HG02973 (cell line): ENCODE measurements around the gene RAPGEF1.
"Not testable (repeated sequence)": the region's sequence is repeated elsewhere in the genome, so short reads cannot be mapped to it uniquely, and the experiment has no call there.

ENCODE experiments used
- ATAC-seq: cut with Tn5 transposase; IDR thresholded peaks from one replicate; pipeline ENCODE4 v1.9.1; 2021; ENCODE audit warnings: moderate library complexity; ENCODE audit not compliant: unreplicated experiment

The RAPGEF1 gene

DNA sequence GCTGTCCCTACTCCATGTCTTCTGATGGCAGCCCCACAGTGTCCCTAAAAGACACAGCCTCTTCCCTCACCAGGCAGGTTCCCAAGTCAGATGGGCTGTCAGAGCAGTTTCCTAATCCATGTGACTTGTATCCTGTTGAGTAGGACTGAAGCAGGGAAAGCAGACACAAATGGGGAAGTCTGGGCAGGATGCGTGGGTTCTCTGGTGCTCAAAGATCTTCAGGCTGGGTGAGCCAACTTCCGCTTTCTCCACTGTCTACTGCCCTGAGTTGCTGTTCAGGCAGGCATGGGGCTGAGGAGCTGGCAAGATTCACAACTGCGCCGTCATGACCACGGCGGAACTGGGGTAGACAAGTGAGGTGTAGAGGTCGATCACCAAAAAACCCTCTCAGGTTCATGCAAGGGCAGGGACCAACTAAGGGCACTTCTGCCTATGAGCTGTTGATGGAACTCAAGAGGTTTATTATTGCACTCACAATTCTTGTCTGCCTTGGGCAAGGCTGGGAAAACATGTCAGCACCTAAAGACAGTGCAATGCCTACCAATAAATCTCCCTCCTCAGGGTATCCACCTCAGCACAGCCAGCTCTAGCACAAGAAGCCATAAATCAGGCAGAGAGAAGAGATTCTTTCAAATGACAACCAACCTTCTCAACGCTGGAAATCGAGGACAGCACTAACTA lies 83.4 kb downstream of the RAPGEF1 start:
- ATAC-seq: no peak

DNA sequence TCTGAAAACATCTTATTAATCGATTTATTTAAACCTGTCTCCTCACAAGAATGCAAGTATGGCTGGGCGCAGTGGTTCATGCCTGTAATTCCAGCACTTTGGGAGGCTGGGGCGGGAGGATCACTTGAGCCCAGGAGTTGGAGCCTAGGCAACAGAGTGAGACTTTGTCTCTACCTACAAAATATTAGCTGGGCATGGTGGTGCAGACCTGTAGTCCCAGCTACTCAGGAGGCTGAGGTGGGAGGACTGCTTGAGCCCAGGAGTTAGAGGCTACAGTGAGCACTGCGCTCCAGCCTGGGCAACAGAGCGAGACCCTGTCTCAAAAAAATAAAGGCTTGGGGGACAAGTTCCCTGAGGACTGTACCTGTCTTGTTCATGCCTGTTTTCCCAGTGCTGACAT lies 85.5 kb downstream of the RAPGEF1 start:
- not testable (repeated sequence) for ATAC-seq

DNA sequence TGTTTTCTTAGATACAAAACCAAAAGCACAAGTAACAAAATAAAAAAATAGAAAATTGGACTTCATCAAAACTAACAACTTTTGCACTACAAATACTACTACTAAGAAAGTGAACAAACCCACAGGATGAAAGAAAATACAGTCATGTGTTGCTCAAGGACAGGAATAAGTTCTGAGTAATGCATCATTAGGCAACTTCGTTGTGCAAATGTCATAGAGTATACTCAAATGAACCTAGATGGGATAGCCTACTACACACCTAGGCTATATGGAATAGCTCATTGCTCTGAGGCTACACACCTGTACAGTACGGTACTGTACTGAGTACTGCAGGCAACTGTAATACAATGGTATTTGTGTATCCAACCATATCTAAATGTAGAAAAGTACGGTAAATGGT lies 88.3 kb downstream of the RAPGEF1 start:
- ATAC-seq: no peak

DNA sequence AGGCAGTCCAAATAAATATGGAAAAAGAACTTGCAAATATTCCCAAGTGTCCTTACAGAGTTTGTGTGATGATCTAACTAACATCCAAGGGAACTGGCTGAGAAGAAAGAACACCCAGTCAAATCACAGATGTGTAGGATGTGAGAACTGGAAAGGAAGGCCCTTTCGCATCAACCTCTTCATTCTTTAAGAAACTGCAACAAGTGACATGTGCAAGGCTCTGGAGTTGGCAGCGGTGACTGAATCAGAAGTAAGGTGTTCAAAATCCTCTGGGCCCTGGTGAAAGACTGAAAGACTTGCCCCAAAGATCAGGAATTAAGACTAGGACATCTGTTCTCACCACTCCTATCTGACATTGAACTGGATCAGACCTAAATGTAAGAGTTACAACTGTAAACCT lies 88.7 kb downstream of the RAPGEF1 start:
- no peak for ATAC-seq

DNA sequence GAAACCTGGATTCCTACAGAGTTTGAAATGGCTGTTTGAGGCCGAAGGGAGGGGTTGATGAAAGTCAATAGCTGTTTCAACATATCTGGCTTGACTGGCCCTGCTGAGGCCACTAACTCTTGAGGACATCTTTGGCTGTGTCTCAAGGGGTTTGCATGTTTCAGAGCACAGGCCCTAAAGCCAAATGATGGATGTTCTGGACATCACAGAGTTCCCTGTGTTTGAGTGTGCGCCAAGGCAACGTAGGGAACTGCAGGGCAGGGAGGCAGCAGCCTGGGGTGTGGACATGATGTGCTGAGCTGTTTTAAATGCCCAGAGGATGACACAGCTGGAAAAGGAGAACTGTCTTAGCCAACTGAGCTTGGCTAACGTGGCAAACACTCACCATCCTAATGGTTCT lies 89.6 kb downstream of the RAPGEF1 start:
- no peak for ATAC-seq

DNA sequence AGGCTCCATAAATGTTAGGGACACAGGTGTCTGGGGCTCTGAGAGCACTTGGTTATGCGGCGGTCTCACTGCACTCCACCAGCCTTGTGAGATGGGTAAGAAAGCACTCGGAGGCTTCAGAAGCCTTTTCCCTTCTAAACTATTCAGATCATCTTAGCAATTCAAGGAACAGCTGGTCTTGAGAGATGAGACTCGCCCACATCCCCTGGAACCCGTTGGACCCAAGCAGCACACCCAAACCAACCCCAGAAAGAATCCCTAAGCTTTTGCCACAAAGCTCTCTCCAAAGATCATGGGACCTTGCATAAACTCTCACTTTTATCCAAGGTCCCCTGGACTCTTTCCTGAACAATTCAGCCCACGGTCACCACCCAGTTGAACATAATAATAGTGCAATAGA lies 90.2 kb downstream of the RAPGEF1 start:
- ATAC-seq: no peak

DNA sequence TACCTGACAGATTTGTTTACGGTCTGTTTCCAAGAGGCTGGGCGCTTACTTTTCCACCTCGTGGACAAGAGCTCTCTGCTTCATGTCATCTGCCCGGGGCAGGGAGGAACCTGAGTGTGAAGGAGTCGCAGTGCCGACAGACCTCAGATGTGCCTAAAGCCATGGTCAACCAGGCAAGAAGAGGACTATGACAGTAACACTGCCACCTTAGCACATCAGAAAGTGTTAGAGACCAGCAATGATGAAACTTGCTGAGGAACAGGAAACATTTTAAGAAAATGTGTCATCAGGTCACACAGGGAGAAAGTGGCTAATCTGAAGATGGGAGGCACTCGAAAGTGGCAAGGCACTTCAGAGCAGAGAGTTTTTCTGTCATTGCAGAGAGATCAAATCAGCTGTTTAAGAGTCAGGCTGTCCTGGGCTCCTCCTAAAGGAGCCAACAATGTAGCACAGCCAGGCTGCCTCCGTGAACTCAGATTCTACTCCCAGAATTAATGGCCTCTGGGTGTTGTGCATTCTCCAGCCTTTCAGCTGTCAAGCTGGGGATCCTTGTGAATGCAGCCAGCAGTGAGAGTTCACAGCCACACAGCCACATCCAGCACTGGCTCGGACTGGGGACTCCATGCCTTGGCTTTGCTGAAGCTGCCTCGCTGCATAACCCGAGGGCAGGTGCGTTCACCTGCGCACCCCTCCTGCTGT lies 94.6 kb downstream of the RAPGEF1 start:
- ATAC-seq: no peak

DNA sequence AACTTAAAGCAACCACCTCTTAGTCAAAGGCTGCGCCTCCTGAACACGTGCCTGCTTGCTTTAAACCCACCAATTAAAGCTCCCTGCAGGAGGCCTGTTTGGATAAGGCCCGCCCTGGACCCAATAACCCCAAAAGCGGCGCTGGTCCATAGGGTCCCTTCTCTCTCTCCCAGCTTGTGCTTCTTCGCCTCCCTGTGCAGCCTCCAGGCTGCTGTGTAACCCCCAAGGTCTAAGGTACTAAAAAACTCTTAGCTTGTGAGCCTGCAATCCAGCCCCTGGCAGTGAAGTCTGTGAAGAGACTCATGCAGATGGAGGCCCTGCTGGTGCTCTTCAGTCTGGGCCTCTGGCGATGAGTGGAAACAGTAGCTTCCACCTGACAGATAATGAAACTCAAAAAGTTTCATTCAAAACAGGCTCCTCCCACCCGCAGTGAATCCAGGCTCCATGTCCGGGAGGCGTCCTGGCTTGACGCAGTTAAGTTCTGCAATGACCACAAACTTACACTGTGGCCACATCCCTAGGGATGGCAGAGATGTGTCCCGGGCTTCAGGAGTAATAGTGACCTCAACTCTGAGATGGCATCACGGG lies 97.3 kb downstream of the RAPGEF1 start:
- no peak for ATAC-seq

DNA sequence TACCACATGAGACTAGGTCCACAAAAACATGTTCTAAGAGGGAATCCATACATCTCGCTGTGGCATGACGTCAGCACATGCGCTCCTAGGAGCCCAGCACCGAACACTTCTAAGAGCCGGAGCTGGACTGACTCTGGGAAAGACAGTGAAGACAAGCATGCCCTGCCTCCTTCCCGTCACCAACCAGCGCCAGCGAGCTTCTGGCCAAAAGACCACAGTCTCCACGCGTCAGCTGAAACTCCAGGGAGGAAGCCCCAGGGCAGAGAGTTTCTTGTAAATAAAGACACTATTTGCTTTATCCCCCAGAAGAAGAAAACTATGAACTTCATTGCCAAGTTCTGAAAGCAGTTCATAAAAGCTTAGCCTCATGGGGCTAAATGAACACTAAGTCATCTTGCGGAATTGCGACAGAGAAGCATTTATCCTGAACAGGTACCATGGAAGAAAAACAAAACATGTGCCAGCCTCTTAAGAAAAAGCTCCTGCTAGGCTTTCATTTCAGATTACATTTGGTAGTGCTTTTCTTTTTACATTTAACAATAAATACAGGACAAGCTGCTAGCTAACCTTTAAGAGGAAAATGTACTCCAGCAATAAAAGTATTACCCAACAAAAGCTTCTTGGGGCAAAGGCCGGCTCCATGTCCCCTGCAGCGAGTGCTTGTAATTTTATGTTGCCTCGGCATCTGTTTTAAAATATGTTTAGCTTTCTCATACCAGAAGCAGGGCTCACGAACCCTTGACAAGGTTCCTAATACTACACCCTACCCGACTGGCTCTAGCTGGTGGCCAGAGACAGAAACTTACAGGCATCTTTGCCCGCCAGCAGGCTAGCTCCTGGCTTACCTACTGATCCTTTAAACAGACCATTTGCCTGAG lies 98.0 kb downstream of the RAPGEF1 start:
- ATAC-seq: no peak

DNA sequence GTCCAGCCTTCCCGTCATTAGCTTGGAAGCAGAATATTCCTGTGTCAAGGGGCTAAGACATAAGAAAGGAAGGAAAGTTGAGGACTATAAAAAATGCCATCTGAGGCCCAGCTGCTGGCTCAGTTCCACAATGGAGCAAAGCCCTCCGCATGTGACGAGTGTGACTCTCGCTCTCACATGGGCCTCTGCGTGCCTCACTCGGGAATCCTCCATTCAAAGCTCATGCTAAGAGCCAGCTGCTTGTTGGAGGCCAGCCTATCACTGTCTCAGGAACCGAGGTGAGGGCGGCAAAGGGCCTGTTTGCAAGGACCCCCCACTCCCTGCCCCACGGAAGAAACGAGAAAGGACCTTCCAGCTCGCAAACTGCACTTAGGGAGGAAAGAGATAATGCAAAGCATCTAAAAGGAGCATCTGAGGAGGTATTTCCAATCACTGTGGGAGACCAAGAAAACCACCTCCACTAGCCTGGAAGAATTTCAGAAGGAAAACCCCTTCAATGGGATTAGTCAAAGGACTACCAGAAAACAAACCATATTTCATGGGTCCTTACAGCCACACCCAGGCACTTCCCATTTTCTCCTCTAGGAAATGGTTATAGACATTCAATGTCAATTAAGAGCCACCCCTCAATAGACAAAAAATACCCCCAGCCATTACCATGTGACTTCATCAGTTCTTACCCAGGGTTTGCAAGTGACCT lies 99.3 kb downstream of the RAPGEF1 start:
- no peak for ATAC-seq

DNA sequence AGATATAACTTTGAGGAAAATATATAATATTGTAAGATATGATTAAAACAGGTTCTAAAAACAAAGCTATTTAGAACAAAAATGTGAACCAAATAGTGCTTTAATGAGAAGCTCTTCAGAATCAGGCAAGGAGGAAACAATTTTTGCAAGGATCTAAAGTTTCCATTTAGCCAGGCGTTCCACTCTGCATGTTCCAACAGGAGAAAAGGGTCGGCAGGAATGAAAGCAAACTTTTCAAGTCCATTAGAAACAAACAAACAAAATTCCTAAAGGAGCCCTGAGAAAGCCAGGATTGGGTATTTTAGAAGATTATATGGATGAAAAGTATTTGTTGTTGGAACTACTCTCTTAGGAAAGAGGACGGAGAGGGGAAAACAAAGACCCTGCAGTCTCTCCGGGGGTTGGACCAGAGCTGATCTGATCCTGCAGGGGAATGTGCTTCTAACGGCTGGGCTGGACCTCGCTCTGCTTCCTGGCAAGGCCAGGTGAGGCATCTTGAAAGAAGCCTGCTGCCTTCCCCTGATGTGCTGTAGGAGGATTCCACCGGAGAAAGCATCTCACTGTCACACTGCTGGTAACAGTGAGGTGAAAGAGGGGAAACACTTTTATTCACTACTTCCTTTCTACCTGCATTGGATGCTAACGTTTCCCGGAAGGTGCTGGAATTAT lies 100.0 kb downstream of the RAPGEF1 start:
- ATAC-seq: no peak

DNA sequence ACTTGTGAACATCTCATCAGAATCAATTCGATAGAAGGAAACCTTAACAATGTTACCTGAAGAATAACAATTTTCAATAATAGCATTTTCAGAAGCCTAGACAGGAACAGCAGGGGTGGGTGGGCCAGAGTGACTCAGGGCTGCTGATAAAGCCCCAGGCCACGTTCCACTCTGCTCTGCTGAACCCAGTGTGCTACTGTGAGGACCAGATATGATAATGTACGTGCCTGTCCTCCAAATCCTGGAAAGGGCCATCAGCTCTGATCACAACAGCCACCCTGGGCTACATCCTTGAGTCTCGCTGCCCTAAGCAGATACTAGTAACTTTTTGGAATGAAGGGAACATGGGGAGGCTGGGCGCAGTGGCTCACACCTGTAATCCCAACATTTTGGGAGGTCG lies 103.3 kb downstream of the RAPGEF1 start:
- no peak for ATAC-seq

DNA sequence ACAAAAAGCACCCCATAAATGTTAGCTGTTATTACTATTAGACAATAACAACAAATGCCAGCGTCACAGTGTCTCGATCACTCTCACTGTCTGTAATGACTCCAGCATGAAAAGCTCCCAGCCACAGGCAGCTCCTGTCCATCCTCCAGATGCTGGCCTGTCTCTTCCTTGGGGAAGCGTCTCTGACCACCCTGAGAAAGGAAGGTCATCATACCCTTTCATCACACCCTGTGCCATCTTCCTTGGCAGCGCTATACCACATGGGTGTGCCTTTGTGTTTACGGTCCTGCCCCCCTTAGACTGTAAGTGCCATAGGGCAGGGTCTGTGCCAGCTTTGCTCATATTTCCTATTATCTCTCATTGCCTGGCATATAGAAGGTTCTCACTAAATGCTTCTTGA lies 104.0 kb downstream of the RAPGEF1 start:
- ATAC-seq: no peak

DNA sequence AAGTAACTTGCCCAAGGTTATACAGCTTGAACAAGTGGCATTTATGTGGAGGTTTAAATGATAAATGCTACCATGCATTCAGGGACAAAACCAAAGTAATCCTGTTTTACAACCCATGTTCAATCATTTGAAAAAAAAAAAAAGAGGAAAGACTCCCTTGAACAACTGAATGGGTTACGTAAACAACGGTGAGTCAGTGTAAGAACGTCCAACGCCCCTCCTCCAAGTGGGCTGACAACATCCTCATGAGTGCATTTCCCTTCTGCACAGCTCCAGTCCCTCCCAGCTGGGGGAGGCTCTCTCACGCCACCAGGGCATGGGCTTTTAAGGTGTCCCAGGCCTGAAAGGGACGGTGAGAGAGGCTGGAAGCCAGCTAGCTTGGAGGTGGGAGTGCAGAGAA lies 104.6 kb downstream of the RAPGEF1 start:
- no peak for ATAC-seq

DNA sequence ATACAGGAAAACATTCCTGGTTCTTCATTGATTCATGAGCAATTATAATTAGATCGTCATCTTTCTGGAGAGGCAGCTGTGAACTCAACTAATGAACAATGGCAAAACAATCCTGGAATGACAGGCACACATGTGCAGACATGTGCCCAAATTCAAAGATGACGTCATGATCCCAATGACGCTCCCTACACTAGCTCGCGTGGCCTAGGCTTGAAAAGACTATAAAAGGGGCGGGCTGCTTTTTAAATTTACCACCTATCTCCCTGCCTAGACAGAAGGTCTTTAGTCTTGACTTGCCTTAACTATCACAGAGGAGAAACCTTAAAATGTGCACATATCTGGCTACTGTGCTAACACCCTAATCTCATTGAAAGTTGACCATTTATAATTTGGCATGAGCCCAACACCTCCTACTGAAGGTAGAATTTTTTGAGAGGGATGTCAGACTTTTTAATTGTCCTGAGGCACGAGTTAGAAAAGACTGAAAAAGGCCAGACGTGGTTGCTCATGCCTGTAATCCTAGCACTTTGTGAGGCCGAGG lies 106.3 kb downstream of the RAPGEF1 start:
- no peak for ATAC-seq

DNA sequence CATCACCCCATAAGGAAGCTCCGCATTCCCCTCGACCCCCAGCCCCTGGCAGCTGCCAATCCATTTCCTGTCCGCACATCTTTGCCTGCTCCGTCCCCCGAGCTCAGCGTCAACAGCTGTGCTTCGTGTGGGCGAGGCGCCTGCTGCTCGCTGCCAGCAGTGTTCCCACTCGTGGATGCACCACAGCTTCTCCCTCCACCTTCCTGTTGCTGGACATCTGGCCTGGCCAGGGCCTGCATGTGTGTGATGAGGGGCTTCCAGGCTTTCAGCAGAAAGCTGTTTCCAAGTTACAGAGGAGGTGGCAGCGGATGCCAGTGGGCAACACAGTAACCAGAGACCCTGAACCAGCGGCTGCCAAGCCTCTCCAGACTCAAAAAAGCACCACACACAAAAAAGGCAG lies 108.6 kb downstream of the RAPGEF1 start:
- no peak for ATAC-seq

DNA sequence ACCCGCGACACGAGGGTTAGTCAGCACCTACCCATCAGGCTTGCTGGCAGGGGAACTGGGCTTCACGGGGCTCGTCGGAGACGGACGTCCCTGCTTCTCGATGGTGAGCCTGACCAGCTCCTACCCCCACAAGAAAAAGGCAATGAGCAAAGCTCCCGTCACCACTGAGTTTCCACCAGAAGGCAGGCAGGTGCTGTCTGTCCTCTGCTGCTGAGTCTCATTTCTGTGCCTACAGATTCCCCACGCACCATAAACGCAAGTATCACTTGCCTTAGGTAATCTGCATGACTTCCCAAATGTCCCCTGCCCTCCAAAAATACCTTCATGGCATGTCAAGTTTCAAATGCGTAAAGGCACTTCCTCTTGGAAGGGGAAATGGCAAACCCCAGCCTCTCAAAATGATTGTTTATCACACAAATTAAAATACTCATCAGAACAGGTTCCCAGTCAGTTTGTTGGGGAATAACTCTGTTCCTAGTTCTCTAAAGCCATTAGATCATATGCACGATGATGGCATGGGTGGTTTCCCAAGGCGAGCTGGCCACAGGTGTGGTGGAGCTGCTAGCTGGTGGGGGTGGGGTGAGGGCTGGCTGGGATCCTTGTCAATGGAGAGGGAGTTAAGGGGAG lies 109.6 kb downstream of the RAPGEF1 start:
- ATAC-seq: no peak

DNA sequence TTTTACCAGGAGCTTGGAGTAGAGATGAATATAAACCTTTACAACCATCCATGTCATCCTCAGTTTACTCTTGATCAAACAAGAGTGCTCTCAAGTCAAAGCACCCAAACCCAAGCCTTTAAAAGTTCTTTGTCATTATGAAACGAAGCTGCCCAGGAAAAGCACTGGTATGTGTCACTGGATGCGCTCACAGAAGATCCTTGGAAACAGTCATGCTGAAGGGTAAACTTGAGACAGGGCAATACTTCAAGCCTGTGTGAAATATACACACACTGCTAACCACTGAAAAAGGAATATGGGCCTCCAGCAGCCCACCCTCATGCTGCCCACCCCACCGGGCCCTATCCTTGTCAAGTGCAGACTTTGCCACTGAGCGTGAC lies 110.1 kb downstream of the RAPGEF1 start:
- ATAC-seq: no peak

DNA sequence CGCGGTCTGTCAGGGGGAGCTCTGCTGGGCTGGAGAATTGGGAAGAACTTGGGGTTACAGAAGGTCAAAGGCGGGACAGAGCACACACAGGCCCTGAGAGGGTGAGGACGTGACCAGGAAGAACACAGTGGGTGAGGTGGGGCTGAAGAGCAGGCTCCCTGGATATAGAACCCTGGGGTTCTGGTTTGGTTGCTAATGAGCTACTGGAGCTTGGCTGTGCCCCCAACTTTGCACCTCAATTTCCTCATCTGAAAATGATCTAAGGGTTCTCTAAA lies 110.7 kb downstream of the RAPGEF1 start:
- no peak for ATAC-seq
